WTC11 (cell line): ENCODE data around the gene BNC1. TPM values are rescaled to one million over a fixed set of nuclear protein-coding genes. Genes with fewer than 3 reads are reported as not detected.

Source experiments
- ATAC-seq: fragments of 200-7000 bp; cut with Tn5 transposase; 2 replicates; pipeline ENCODE4 v1.10.0; 2021; ENCODE audit warnings: mild to moderate bottlenecking, moderate library complexity
- CTCF ChIA-PET: fragments of 300-600 bp; sonication (Branson Sonifier 250); formaldehyde crosslinking; loops from one replicate; lab custom pipeline; 2021; ENCODE audit warnings: antibody characterized with exemption; lab: Charles Lee
- POLR2A ChIA-PET: fragments of 350-600 bp; sonication (Branson Sonifier 250); formaldehyde crosslinking; loops from one replicate; lab custom pipeline; 2021; ENCODE audit warnings: antibody characterized with exemption; lab: Charles Lee
- DNase-seq: peaks from one replicate; pipeline ENCODE4 v3.0.0; 2021; ENCODE audit warnings: low spot score
- H3K27ac Mint-ChIP-seq: 2 replicates; pipeline ENCODE4 v1.8.0; 2021; ENCODE audit warnings: mixed read lengths
- H3K27me3 Mint-ChIP-seq: 2 replicates; pipeline ENCODE4 v1.8.0; 2021; ENCODE audit warnings: low read depth, mild to moderate bottlenecking, moderate library complexity, mixed read lengths
- H3K36me3 Mint-ChIP-seq: 2 replicates; pipeline ENCODE4 v1.8.0; 2021; ENCODE audit warnings: mixed read lengths
- H3K4me1 Mint-ChIP-seq: 2 replicates; pipeline ENCODE4 v1.8.0; 2022; ENCODE audit warnings: mixed read lengths
- H3K4me3 Mint-ChIP-seq: 2 replicates; pipeline ENCODE4 v1.8.0; 2021; ENCODE audit warnings: mild to moderate bottlenecking, moderate library complexity, mixed read lengths
- H3K9me3 Mint-ChIP-seq: 2 replicates; pipeline ENCODE4 v1.8.0; 2021; ENCODE audit warnings: mixed read lengths
- CBFB ChIP-seq: sonication (generic); formaldehyde crosslinking; IDR thresholded peaks from 2 replicates; pipeline ENCODE4 v1.8.1; 2022; ENCODE audit warnings: mild to moderate bottlenecking, low read depth, missing genetic modification reagents
- FOXJ3 ChIP-seq: sonication (generic); formaldehyde crosslinking; IDR thresholded peaks from 2 replicates; pipeline ENCODE4 v1.9.0; 2021; ENCODE audit warnings: missing genetic modification reagents, mild to moderate bottlenecking, borderline replicate concordance
- GRHL2 ChIP-seq: fragments of 250-450 bp; sonication (Bioruptor Pico); IDR thresholded peaks from 2 replicates; pipeline ENCODE4 v1.8.0; 2022; ENCODE audit warnings: mild to moderate bottlenecking, moderate library complexity; ENCODE audit not compliant: insufficient replicate concordance, severe bottlenecking
- GTF2I ChIP-seq: fragments of 250-450 bp; sonication (Bioruptor Pico); conservative IDR thresholded peaks from 2 replicates; pipeline ENCODE4 v1.4.0; 2021; ENCODE audit warnings: mild to moderate bottlenecking
- IRF2 ChIP-seq: sonication (generic); formaldehyde crosslinking; IDR thresholded peaks from 2 replicates; pipeline ENCODE4 v1.8.0; 2022; ENCODE audit warnings: low read depth, missing genetic modification reagents, borderline replicate concordance
- NR3C1 ChIP-seq: sonication (generic); formaldehyde crosslinking; conservative IDR thresholded peaks from 2 replicates; pipeline ENCODE4 v1.8.1; 2023; ENCODE audit warnings: low read depth, mild to moderate bottlenecking, missing genetic modification reagents
- RELA ChIP-seq: sonication (generic); formaldehyde crosslinking; IDR thresholded peaks from 2 replicates; pipeline ENCODE4 v1.8.1; 2022; ENCODE audit warnings: missing genetic modification reagents, mild to moderate bottlenecking, borderline replicate concordance
- SOX15 ChIP-seq: fragments of 250-450 bp; sonication (Bioruptor Pico); IDR thresholded peaks from 2 replicates; pipeline ENCODE4 v1.9.0; 2021; ENCODE audit warnings: mild to moderate bottlenecking
- ZNF416 ChIP-seq: fragments of 250-450 bp; sonication (Bioruptor Pico); IDR thresholded peaks from 2 replicates; pipeline ENCODE4 v1.9.0; 2021; ENCODE audit warnings: mild to moderate bottlenecking, inconsistent platforms
- ZNF671 ChIP-seq: fragments of 250-450 bp; sonication (Bioruptor Pico); IDR thresholded peaks from 2 replicates; pipeline ENCODE4 v1.8.0; 2021; ENCODE audit warnings: mild to moderate bottlenecking
- total RNA-seq: library from RNA; stranded (reverse); gene quantifications from 3 replicates; pipeline ENCODE4 v1.2.3, GENCODE V29; 2021
- TF ChIP-seq, protein P1 (sequence below): fragments of 250-450 bp; sonication (Bioruptor Pico); IDR thresholded peaks from 2 replicates; pipeline ENCODE4 v1.9.0; 2021; ENCODE audit warnings: mild to moderate bottlenecking
- TF ChIP-seq, protein P2 (sequence below): fragments of 250-450 bp; sonication (Bioruptor Pico); IDR thresholded peaks from 2 replicates; pipeline ENCODE4 v1.9.0; 2021; ENCODE audit warnings: mild to moderate bottlenecking, borderline replicate concordance
- TF ChIP-seq, protein P3 (sequence below): sonication (generic); formaldehyde crosslinking; IDR thresholded peaks from 2 replicates; pipeline ENCODE4 v1.8.0; 2022; ENCODE audit warnings: mild to moderate bottlenecking, missing genetic modification reagents
- TF ChIP-seq, protein P4 (sequence below): sonication (generic); formaldehyde crosslinking; IDR thresholded peaks from 2 replicates; pipeline ENCODE4 v1.8.1; 2023; ENCODE audit warnings: mild to moderate bottlenecking, missing genetic modification reagents, moderate library complexity
- TF ChIP-seq, protein P5 (sequence below): sonication (generic); formaldehyde crosslinking; IDR thresholded peaks from 2 replicates; pipeline ENCODE4 v1.8.0; 2022; ENCODE audit warnings: mild to moderate bottlenecking, missing genetic modification reagents
- TF ChIP-seq, protein P6 (sequence below): sonication (generic); formaldehyde crosslinking; IDR thresholded peaks from 2 replicates; pipeline ENCODE4 v1.8.1; 2023; ENCODE audit warnings: mild to moderate bottlenecking, missing genetic modification reagents, moderate library complexity

The BNC1 gene
- total RNA-seq, 1 experiment from 2014 or later = 0.11 TPM

DNA sequence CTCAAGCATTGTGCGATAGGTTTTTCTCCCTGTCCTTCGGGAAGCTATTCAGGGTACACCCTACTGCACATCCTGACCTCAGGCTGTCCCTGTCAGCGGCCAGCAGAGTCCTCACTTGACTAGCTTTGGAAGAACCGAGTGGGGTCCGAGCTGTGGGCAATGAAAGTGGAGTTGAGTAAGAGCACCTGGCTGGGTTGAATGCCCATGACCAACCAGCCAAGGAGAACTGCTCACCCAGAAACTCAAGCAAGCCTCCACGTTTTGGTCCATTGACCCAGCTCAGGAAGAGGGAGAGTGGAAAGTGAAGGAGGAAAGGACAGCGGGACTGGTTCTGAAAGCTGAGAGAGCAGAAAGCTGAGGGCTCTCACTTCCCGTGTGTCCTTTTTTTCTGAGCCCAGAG is 40.8 kb downstream of the BNC1 start (continued):
- TF ChIP-seq, protein P1, sequence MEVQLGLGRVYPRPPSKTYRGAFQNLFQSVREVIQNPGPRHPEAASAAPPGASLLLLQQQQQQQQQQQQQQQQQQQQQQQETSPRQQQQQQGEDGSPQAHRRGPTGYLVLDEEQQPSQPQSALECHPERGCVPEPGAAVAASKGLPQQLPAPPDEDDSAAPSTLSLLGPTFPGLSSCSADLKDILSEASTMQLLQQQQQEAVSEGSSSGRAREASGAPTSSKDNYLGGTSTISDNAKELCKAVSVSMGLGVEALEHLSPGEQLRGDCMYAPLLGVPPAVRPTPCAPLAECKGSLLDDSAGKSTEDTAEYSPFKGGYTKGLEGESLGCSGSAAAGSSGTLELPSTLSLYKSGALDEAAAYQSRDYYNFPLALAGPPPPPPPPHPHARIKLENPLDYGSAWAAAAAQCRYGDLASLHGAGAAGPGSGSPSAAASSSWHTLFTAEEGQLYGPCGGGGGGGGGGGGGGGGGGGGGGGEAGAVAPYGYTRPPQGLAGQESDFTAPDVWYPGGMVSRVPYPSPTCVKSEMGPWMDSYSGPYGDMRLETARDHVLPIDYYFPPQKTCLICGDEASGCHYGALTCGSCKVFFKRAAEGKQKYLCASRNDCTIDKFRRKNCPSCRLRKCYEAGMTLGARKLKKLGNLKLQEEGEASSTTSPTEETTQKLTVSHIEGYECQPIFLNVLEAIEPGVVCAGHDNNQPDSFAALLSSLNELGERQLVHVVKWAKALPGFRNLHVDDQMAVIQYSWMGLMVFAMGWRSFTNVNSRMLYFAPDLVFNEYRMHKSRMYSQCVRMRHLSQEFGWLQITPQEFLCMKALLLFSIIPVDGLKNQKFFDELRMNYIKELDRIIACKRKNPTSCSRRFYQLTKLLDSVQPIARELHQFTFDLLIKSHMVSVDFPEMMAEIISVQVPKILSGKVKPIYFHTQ (CRISPR knock-in tag) = no peak
- TF ChIP-seq FOXJ3 (CRISPR knock-in tag) (no peak), NR3C1 (no peak)

DNA sequence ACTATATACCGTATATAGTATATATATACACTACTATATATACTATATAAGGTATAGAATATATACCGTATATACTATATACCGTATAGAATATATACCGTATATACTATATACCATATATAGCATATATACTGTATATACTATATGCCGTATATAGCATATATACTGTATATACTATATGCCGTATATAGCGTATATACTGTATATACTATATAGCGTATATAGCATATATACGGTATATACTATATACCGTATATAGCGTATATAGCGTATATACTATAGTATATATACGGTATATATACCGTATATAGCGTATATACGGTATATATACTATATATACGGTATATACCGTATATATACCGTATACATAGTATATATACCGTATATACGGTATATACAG is 54.2 kb downstream of the BNC1 start:
- H3K9me3 Mint-ChIP-seq = peaks cover 19% of the 10 kb centered on the region
- H3K27me3 Mint-ChIP-seq = peaks cover 4% of the 10 kb centered on the region; the same call in 1 of the 2 replicates
- H3K27ac Mint-ChIP-seq = no peak overlapping the region
- TF ChIP-seq GTF2I (CRISPR knock-in tag) = no peak
- TF ChIP-seq, protein P2, sequence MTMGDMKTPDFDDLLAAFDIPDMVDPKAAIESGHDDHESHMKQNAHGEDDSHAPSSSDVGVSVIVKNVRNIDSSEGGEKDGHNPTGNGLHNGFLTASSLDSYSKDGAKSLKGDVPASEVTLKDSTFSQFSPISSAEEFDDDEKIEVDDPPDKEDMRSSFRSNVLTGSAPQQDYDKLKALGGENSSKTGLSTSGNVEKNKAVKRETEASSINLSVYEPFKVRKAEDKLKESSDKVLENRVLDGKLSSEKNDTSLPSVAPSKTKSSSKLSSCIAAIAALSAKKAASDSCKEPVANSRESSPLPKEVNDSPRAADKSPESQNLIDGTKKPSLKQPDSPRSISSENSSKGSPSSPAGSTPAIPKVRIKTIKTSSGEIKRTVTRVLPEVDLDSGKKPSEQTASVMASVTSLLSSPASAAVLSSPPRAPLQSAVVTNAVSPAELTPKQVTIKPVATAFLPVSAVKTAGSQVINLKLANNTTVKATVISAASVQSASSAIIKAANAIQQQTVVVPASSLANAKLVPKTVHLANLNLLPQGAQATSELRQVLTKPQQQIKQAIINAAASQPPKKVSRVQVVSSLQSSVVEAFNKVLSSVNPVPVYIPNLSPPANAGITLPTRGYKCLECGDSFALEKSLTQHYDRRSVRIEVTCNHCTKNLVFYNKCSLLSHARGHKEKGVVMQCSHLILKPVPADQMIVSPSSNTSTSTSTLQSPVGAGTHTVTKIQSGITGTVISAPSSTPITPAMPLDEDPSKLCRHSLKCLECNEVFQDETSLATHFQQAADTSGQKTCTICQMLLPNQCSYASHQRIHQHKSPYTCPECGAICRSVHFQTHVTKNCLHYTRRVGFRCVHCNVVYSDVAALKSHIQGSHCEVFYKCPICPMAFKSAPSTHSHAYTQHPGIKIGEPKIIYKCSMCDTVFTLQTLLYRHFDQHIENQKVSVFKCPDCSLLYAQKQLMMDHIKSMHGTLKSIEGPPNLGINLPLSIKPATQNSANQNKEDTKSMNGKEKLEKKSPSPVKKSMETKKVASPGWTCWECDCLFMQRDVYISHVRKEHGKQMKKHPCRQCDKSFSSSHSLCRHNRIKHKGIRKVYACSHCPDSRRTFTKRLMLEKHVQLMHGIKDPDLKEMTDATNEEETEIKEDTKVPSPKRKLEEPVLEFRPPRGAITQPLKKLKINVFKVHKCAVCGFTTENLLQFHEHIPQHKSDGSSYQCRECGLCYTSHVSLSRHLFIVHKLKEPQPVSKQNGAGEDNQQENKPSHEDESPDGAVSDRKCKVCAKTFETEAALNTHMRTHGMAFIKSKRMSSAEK (CRISPR knock-in tag) = no peak
- TF ChIP-seq GRHL2 (CRISPR knock-in tag) = no peak
- no peak for TF ChIP-seq FOXJ3 (CRISPR knock-in tag)
- no peak for TF ChIP-seq SOX15
- TF ChIP-seq CBFB (CRISPR knock-in tag) = no peak
- TF ChIP-seq, protein P1 (CRISPR knock-in tag) = no peak
- TF ChIP-seq RELA (CRISPR knock-in tag) = no peak
- TF ChIP-seq, protein P3, sequence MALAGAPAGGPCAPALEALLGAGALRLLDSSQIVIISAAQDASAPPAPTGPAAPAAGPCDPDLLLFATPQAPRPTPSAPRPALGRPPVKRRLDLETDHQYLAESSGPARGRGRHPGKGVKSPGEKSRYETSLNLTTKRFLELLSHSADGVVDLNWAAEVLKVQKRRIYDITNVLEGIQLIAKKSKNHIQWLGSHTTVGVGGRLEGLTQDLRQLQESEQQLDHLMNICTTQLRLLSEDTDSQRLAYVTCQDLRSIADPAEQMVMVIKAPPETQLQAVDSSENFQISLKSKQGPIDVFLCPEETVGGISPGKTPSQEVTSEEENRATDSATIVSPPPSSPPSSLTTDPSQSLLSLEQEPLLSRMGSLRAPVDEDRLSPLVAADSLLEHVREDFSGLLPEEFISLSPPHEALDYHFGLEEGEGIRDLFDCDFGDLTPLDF = no peak
- TF ChIP-seq, protein P4, sequence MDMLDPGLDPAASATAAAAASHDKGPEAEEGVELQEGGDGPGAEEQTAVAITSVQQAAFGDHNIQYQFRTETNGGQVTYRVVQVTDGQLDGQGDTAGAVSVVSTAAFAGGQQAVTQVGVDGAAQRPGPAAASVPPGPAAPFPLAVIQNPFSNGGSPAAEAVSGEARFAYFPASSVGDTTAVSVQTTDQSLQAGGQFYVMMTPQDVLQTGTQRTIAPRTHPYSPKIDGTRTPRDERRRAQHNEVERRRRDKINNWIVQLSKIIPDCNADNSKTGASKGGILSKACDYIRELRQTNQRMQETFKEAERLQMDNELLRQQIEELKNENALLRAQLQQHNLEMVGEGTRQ (CRISPR knock-in tag) = no peak
- TF ChIP-seq IRF2 (CRISPR knock-in tag) = no peak
- TF ChIP-seq, protein P5, sequence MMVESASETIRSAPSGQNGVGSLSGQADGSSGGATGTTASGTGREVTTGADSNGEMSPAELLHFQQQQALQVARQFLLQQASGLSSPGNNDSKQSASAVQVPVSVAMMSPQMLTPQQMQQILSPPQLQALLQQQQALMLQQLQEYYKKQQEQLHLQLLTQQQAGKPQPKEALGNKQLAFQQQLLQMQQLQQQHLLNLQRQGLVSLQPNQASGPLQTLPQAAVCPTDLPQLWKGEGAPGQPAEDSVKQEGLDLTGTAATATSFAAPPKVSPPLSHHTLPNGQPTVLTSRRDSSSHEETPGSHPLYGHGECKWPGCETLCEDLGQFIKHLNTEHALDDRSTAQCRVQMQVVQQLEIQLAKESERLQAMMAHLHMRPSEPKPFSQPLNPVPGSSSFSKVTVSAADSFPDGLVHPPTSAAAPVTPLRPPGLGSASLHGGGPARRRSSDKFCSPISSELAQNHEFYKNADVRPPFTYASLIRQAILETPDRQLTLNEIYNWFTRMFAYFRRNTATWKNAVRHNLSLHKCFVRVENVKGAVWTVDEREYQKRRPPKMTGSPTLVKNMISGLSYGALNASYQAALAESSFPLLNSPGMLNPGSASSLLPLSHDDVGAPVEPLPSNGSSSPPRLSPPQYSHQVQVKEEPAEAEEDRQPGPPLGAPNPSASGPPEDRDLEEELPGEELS = no peak
- TF ChIP-seq ZNF671 (CRISPR knock-in tag) = no peak
- TF ChIP-seq, protein P6, sequence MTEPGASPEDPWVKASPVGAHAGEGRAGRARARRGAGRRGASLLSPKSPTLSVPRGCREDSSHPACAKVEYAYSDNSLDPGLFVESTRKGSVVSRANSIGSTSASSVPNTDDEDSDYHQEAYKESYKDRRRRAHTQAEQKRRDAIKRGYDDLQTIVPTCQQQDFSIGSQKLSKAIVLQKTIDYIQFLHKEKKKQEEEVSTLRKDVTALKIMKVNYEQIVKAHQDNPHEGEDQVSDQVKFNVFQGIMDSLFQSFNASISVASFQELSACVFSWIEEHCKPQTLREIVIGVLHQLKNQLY (CRISPR knock-in tag) = no peak
- no peak for TF ChIP-seq ZNF416 (CRISPR knock-in tag)
- TF ChIP-seq, all 79 proteins: peak for 0
- no peak for DNase-seq
- Mint-ChIP-seq H3K36me3 (no peaks in the 10 kb centered on the region), H3K4me3 (no peak overlapping the region), H3K4me1 (no peaks in the 10 kb centered on the region)
- ATAC-seq = no peak
- CTCF ChIA-PET = no interaction called here
- POLR2A ChIA-PET = no interaction called here
